NCI-H1694 treated with DMSO at 0.1 percent for 48 hours (cell line): ENCODE data around the gene LMX1B.
"Not testable (repeated sequence)": the region's sequence is repeated elsewhere in the genome, so short reads cannot be mapped to it uniquely, and the experiment has no call there.

Experiments used
- DNase-seq: peaks from one replicate; lab custom pipeline; 2025; lab: John Stamatoyannopoulos, UW

LMX1B gene

GRCh38 chr9:126708178-126708577, 94.5 kb downstream of the LMX1B start:
- no peak for DNase-seq

- DNase-seq, result no peak
Measured at GRCh38 chr9:126709241-126709640, 95.5 kb downstream of the LMX1B start.

- no peak for DNase-seq
Measured at GRCh38 chr9:126715382-126715781, 101.7 kb downstream of the LMX1B start.

GRCh38 chr9:126717441-126717840, 103.7 kb downstream of the LMX1B start:
- DNase-seq, result not testable (repeated sequence)

GRCh38 chr9:126719618-126720031, 105.9 kb downstream of the LMX1B start:
- DNase-seq, result peak; percentile 59

- DNase-seq, result no peak
Measured at GRCh38 chr9:126720036-126720435, 106.3 kb downstream of the LMX1B start.

- no peak for DNase-seq
Measured at GRCh38 chr9:126720661-126721563, 107.2 kb downstream of the LMX1B start.

- DNase-seq, result no peak
Measured at GRCh38 chr9:126721564-126721981, 107.8 kb downstream of the LMX1B start.

GRCh38 chr9:126722252-126722921, 108.7 kb downstream of the LMX1B start:
- peak; percentile 23 for DNase-seq

- DNase-seq, result no peak
Measured at GRCh38 chr9:126722922-126723806, 109.4 kb downstream of the LMX1B start.

- DNase-seq, result no peak
Measured at GRCh38 chr9:126723807-126724172, 110.1 kb downstream of the LMX1B start.

GRCh38 chr9:126724226-126724625, 110.5 kb downstream of the LMX1B start:
- no peak for DNase-seq

GRCh38 chr9:126725485-126725884, 111.8 kb downstream of the LMX1B start:
- DNase-seq, result not testable (repeated sequence)

- DNase-seq, result not testable (repeated sequence)
Measured at GRCh38 chr9:126728210-126728609, 114.5 kb downstream of the LMX1B start.

GRCh38 chr9:126730592-126730991, 116.9 kb downstream of the LMX1B start:
- not testable (repeated sequence) for DNase-seq

GRCh38 chr9:126733005-126733404, 119.3 kb downstream of the LMX1B start:
- no peak for DNase-seq

- no peak for DNase-seq
Measured at GRCh38 chr9:126734877-126735276, 121.1 kb downstream of the LMX1B start.

- no peak for DNase-seq
Measured at GRCh38 chr9:126735482-126735881, 121.8 kb downstream of the LMX1B start.

GRCh38 chr9:126738553-126738952, 124.8 kb downstream of the LMX1B start:
- no peak for DNase-seq

GRCh38 chr9:126743041-126743440, 129.3 kb downstream of the LMX1B start:
- DNase-seq, result no peak

GRCh38 chr9:126745574-126746411, 132.1 kb downstream of the LMX1B start:
- no peak for DNase-seq
